ENCODE results near the gene OPN1MW3.
A peak's percentile ranks its signal among the peaks of the same experiment; 100 is the strongest.
"Not testable (repeated sequence)": the region's sequence is repeated elsewhere in the genome, so short reads cannot be mapped to it uniquely, and the experiment has no call there.

OPN1MW3 gene

DNA sequence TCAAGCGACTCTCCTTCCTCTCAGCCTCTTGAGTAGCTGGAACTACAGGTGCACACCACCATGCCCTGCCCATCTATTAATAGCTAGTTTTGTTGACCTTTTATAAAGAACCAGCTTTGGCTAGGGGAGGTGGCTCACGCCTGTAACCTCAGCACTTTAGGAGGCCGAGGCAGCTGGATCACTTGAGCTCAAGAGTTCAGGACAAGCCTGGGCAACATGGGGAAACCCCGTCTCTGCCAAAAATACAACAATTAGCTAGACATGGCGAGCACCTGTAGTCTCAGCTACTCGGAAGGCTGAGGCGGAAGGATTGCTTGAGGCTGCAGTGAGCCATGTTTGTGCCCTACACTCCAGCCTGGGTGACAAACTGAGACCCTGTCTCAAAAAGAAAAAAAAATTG, 40.9 kb downstream of the OPN1MW3 start:
- DNase-seq, result no peak

DNA sequence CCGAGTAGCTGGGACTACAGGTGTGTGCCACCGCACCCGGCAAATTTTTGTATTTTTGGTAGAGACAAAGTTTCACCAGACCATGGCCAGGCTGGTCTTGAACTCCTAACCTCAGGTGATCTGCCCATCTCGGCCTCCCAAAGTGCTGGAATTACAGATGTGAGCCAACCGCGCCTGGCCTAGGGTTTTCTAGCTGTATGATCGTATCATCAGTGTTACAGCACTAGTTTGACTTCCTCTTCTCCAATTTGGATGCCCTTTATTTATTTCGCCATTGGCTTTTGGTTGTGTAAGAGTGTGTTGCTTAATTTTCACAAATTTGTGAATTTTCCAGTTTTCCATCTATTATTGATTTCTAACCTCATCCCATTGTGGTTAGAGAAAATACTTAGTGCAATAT, 43.4 kb downstream of the OPN1MW3 start:
- DNase-seq, result no peak

DNA sequence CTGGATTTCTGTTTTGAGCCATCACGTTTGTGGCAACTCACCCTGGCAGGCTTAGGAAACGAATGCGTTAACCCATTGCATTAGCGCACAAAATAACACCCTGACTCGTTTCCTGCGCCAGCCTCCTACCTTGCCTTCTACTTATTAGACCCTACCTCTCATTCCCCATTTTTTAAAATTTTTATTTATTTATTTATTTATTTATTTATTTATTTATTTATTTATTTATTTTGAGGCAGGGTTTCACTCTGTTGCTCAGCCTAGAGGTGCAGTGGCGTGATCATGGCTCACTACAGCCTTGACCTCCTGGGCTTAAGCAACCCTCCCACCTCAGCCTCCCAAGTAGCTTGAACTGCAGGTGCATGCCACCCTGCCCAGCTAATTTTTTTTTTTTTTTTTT, 45.6 kb downstream of the OPN1MW3 start:
- not testable (repeated sequence) for DNase-seq

DNA sequence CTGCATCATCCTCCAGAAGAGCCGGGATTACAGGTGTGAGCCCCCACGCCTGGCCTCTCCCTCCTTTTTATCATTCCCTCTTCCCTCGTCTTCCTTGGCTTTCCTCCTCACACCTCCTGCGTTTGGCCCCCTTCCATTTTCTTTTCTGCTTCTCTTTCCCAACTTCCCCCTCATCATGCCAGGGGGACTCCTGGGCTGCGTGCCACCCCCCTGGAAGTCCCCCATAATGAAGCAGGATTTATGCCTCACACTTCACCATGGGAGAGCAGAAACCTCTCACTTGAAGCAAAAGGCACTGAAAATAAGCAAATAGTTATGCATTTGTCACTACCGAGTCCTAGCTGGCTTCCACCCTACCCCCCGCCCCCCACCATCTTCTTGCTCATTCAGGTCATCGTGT, 46.1 kb downstream of the OPN1MW3 start:
- DNase-seq, result no peak

DNA sequence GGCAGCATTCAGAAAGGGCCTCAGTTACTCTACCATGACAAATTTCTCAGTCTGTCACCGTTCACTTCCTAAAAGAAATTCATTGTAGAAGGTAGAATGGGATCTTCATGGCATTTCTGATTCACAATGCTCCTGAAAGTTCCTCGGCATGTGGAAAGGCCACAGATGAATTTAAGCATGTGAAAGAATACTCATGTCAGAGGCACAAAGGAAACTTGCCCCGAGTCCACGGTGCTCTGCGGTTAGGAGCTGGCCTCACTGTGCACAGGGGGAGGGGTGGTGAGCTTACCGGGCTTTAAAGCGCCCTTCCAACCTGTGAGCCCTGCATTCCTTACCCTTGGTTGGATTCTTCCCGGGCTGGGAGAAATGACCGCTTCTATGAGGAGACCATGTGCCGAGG, 47.5 kb downstream of the OPN1MW3 start:
- DNase-seq, result no peak

DNA sequence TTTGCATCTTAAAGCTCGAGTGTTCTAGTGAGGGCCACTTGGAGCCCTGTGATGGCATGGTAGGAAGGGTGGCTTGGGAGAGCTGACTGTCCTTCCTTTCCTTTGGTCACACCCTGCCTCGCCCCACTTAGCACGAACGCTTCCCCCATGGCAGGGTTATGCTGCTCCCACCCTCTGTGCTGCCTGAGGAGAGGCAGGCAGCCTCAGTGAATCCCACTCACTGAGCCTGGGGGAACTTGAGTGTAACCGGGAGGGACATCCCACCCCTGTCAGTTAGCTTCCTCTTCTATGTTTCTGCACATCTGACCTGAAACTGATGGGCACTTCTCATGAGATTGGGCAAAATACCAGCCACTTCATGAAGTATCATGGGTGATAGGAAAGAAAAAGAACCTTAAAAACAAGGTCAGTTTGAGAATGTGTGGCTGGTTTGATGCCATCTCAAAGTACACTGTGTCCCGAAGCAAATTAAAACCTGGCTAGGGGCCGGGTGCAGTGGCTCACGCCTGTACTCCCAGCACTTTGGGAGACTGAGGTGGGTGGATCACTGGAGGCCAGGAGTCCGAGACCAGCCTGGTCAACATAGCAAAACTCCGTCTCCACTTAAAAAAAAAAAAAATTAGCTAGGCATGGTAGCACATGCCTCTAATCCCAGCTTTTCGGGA, 48.3 kb downstream of the OPN1MW3 start:
- no peak for DNase-seq

DNA sequence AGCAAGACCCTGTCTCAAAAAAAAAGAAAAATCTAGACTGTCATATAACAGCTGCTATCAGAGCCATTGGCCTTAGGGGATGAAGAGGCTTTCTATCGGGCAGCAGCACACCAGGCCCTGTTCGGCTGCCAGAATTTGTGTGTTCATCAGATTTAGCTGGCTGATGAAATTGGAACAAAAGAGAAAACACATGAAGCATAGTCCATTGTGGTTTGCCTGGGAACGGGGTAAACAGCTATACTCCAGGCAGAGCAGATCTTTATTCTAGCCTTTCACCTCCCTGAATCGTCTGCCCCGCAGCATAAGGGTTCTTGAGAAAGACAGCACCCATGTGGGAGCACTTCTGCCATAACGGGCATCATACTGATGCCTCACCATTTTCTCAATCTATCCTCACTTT, 49.8 kb downstream of the OPN1MW3 start:
- DNase-seq, result no peak

DNA sequence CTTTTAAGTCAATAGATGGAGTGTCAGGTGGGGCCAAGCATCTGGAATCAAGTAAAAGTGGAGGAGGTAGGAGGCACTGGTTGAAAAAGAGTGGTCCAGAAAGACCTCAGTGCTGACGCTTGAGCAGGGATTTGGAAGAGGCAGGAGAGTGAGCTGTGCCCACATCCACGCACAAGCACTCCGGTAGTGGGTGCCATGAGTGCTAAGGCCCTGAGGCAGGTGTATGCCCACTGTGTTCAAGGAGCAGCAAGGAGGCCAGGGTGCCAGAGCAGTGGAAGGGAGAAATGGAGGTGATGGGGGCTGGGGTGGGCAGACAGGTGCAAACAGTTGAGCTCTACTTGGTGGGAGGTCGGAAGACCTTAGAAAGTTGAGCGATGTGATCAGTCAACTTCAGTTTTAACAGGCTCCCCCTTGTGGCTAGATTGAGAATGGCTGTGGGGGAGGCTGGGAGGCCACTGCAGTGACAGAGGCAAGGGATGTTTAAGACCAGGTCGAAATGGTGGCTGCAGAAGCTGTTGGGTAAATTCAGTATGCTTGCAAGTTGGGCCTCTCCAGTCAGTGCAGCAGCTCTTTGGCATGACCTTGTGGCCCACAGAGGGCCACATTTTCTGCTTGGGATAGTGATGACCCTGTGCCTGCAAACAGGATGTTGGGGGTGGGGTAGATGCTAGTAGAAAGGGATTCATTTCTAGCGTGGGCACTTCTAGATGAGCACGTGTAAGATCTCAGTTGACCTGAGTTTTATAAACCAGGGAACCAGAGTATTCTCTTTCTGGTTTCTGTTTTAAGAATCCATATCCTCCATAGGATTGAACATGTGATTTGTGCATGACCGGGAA, 50.9 kb downstream of the OPN1MW3 start:
- DNase-seq, result peak; percentile 84

DNA sequence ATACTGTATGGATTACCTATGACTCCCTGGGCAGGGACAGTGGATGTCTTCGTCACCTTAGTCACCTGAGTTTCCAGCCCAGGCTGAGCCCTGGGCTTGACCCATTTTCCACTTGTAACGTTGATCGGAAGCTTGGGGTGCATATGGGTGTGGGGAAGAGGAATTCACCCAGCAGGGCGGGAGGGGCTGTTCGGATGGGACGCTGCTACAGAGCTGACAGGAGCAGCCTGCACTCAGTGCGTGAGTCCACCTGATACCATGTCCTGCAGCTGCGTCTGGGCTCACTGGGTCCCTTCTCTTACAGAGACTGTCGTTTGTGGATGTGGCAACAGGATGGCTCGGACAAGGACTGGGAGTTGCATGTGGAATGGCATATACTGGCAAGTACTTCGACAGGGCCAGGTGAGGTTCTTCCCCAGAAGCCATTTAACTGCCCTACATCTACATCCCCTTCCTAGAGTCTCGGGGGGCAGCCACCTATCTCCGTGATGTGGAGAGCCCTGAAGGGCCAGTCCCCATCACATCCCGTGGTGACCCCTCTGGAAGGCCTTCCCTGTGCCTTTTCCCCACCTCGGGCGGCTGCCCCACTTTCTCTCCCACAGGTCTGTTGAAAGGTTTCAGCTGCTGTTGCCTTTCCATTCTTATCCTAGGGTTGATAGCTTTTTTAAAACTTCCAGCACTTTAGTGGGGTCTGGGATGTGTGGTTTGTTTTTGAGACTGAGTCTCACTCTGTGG, 51.8 kb downstream of the OPN1MW3 start:
- no peak for DNase-seq

DNA sequence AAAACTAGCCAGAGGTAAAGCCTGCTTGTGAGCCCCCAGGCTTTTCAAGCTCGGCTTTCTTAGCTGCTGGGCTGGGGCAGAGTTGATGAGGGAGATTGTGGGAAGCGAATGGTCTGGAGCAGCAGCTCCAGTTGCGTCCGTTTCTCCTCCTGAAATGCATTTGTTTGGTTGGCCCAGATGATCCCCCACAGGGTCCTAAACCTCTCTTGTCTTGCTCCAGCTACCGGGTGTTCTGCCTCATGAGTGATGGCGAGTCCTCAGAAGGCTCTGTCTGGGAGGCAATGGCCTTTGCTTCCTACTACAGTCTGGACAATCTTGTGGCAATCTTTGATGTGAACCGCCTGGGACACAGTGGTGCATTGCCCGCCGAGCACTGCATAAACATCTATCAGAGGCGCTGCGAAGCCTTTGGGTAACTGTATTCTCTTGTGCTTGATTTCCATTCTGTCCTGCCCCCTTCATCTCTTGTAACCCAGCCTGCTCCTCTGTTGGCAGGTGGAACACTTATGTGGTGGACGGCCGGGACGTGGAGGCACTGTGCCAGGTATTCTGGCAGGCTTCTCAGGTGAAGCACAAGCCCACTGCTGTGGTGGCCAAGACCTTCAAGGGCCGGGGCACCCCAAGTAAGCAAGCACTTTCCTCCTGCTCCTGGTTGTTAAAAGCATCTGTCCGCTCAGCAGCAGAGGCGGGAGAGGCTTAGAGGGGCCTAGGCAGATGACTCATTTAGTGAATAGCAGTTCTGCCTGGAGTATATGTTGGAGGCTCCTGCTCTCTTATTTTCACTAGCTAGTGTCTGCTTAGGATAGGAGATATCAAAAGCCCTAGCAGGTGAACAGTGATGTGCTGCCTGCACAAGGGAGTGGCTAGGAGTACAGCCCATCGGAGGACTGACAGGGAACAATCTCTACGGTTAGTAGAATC, 53.5 kb downstream of the OPN1MW3 start:
- DNase-seq, result no peak

DNA sequence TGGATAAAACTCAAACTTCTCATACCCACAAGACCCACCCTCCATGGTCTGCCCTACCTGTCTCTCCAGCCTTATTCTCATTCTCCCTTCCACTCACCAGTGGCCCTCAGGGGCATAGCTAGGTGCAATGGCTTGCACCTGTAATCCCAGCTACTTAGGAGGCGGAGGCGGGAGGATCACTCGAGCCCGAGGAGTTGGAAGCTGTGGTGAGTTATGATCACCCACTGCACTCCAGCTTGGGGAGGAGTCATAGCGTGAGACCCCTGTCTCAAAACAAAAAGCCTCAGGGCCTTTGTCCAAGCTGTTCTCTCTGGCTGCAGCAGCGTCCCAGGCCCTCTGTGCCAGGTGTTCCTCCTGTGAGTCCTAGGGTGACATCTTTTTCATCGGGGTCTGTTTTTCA, 54.7 kb downstream of the OPN1MW3 start:
- no peak for DNase-seq

DNA sequence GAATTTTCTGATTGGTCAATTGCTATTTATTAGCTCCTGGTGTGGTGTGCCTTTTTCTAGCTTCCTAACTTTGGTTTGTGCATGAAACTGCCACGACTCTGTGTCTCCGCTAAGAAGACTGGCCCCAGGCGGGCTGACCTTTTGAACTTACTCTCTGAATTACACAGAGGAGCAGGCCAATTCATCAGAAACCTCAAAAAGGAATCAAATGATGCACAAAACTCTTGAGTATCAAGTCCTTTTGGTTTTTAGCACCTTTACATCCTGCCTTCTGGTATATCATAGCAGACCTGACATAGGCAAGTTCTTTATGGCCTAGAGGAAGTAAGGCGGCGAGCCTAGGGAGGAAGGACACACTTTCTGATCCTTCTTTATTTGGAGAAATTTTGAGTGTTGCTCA, 55.8 kb downstream of the OPN1MW3 start:
- DNase-seq, result peak; percentile 60

DNA sequence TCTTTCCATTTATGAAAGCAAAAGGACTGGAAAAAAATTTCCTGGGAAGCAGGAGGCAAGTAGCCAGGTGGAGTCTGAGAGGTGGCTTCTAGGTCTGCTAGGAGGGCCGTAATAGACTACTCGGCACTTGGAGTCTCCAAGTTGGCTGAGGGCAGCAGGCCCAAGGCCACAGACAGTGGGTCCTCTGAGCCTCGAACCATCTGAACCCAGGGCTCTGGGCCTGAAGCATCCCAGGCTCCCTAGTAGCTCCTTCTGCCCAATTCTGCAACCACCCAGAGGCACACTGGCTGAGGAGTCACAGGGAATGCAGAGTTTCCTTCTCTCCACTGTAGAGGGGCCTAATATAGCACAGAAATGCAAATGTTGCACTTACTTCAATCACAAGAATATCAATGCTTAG, 58.0 kb downstream of the OPN1MW3 start:
- no peak for DNase-seq

DNA sequence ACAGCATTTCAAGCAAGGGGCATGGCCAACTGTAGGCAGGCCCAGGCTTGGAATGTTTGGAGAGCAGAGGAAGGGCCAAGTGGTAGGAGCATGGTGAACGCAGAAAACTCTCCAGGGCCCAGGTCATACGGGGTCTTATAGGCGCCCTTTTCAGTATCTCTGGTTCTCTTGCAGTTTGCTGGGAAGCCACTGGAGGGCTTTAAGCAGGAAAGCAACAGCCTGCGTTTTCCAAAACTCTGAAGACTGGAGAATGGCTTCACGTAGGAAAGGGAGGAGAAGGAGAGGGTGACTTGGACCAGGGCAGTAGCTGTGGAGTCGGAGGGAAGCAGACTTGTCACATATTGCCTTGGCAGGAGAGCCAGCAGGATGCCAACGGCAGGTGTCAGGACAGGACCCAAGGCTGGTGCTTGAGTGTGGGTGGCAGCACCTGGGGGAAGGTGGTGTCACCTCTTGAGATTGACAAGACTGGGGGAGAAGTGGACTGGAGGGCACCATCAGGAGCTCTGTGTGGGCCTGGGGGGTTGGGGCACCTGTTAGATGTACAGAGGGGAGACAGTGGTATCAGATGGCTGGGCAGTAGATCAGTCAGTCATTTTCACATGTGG, 60.1 kb downstream of the OPN1MW3 start:
- DNase-seq, result no peak

DNA sequence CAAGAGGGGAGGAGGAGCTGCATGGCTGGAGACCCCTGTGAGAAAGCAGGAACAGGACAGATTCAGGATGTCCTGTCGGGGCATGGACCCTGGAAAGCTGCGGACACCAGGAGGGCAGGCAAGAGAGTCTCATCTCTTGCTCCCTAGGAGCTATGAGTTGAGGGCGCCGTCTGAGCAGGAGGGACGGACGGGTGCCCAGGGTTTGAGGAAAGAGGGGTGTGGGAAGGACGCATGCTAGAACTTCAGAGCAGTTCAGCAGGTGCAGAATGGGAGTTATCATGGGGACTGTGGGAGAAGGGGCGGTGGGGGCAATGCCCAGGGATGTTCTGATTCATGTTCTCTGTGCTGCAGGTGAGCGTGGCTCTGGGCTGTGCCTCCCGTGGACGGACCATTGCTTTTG, 63.0 kb downstream of the OPN1MW3 start:
- DNase-seq, result no peak
